Kidney tubule cell (primary cell): Measurements from ENCODE around the gene SRGAP2B.
"Not testable (repeated sequence)": the region's sequence is repeated elsewhere in the genome, so short reads cannot be mapped to it uniquely, and the experiment has no call there.

Experiments used
- DNase-seq: peaks from one replicate; pipeline ENCODE4 v3.0.0-alpha.2; 2018; ENCODE audit warnings: low spot score

The SRGAP2B gene

GRCh38 chr1:145095284-145096057 lies at the start of gene SRGAP2B, which contains the start of gene FAM72D:
TSS of gene SRGAP2B (minus strand) at chr1:145095328. CDS start at chr1:145092901, 2,427 bp downstream.
TSS of gene FAM72D (plus strand) at chr1:145095974. CDS start at chr1:145096848, 874 bp downstream.
- DNase-seq = not testable (repeated sequence)

GRCh38 chr1:145144264-145144913 lies 49.3 kb upstream of the SRGAP2B start:
- not testable (repeated sequence) for DNase-seq

- not testable (repeated sequence) for DNase-seq
These were observed 45.4 kb upstream of the SRGAP2B start for GRCh38 chr1:145140549-145140948.

- not testable (repeated sequence) for DNase-seq
These were observed 39.3 kb upstream of the SRGAP2B start for GRCh38 chr1:145134476-145134875.

GRCh38 chr1:145128697-145129469 lies 33.8 kb upstream of the SRGAP2B start:
- peak; percentile 0 for DNase-seq

- not testable (repeated sequence) for DNase-seq
These were observed 32.0 kb upstream of the SRGAP2B start for GRCh38 chr1:145127144-145127543.

- not testable (repeated sequence) for DNase-seq
These were observed 30.0 kb upstream of the SRGAP2B start for GRCh38 chr1:145125112-145125511.

GRCh38 chr1:145123992-145124641 lies 29.0 kb upstream of the SRGAP2B start:
- DNase-seq = not testable (repeated sequence)

GRCh38 chr1:145123062-145123395 lies 27.9 kb upstream of the SRGAP2B start:
- DNase-seq = not testable (repeated sequence)

GRCh38 chr1:145122344-145123061 lies 27.4 kb upstream of the SRGAP2B start:
- DNase-seq = not testable (repeated sequence)

- not testable (repeated sequence) for DNase-seq
These were observed 24.7 kb upstream of the SRGAP2B start for GRCh38 chr1:145119842-145120241.

GRCh38 chr1:145115587-145116493 lies 20.7 kb upstream of the SRGAP2B start:
- DNase-seq = not testable (repeated sequence)

- not testable (repeated sequence) for DNase-seq
These were observed 19.5 kb upstream of the SRGAP2B start for GRCh38 chr1:145114560-145115057.

GRCh38 chr1:145112703-145113102 lies 17.6 kb upstream of the SRGAP2B start:
- DNase-seq = not testable (repeated sequence)

- not testable (repeated sequence) for DNase-seq
These were observed 16.5 kb upstream of the SRGAP2B start for GRCh38 chr1:145111674-145112073.

- DNase-seq = not testable (repeated sequence)
These were observed 8.2 kb upstream of the SRGAP2B start for GRCh38 chr1:145103294-145103693.

GRCh38 chr1:145101725-145102124 lies 6.6 kb upstream of the SRGAP2B start:
- not testable (repeated sequence) for DNase-seq

- DNase-seq = not testable (repeated sequence)
These were observed 395 bp downstream of the SRGAP2B start for GRCh38 chr1:145094655-145095211.

- peak; percentile 4 for DNase-seq
These were observed 1.5 kb downstream of the SRGAP2B start for GRCh38 chr1:145093517-145094149.
